GM19395 (cell line): ENCODE measurements around the gene KLF1.
"Not testable (repeated sequence)": the region's sequence is repeated elsewhere in the genome, so short reads cannot be mapped to it uniquely, and the experiment has no call there.

Experiments
- ATAC-seq: cut with Tn5 transposase; IDR thresholded peaks from one replicate; pipeline ENCODE4 v1.9.1; 2021; ENCODE audit warnings: mild to moderate bottlenecking, moderate library complexity; ENCODE audit not compliant: unreplicated experiment

KLF1 gene

GRCh38 chr19:12891553-12892021 is 4.6 kb upstream of the KLF1 start:
- ATAC-seq, result no peak

- peak; percentile 91 for ATAC-seq
Observed at GRCh38 chr19:12890787-12891552, 4.0 kb upstream of the KLF1 start, which contains the start of gene GCDH. GCDH (plus strand) TSS chr19:12891160; CDS start chr19:12891305, 145 bp downstream.

DNA sequence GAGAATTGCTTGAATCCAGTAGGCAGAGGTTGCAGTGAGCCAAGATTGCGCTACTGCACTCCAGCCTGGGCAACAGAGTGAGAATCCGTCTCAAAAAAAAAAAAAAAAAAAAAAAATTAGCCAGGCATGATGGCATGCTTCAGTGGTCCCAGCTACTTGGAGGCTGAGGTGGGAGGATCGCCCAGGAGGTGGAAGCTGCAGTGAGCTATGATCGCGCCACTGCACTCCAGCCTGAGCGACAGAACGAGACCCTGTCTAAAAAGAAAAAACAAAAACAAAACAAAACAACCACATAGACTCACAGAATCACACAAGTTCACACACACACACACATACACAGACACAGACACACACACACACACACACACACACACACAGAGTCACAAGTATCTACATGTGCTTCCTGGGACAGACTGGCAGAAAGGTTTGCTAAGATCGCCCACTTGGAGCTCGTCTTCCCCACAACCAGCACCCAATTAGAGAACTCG is 3.3 kb upstream of the KLF1 start:
- ATAC-seq, result not testable (repeated sequence)

DNA sequence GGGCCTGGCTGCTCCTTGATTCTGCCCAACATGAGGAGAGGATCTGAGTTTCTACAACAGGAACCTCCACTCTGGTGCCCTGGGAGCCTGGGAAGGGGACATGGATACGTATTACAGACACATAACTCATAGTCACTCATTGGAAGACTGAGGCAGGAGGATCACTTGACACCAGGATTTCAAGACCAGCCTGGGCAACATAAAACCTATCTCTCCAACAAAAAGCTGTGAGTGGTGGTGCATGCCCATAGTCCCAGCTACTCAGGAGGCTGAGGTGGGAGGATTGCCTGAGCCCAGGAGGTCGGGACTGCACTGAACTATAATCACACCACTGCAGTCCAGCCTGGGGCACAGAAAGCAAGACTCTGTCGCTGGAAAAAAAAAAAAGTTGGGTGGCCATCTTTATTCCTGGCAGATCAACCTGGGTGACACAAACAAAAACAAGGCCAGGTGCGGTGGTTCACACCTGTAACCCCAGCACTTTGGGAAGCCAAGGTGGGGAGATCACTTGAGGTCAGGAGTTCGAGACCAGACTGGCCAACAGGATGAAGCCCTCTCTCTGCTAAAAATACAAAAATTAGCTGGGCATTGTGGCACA is 1.1 kb upstream of the KLF1 start:
- no peak for ATAC-seq

DNA sequence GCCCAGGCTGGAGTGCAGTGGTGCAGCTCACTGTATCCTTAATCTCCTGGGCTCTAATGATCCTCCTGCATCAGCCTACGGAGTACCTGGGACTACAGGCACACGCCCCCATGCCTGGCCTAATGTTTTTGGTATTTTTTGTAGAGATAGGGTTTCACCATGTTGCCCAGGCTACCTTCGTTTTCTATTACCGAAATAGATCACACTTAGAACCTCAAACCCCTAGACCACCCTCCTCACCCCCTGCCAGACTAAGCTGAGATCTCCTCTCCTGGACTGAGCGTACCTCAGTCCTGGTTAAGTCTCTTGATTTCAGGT is 391 bp downstream of the KLF1 start:
- ATAC-seq, result no peak

- ATAC-seq, result no peak
Observed at GRCh38 chr19:12885749-12886650, 1.0 kb downstream of the KLF1 start.

DNA sequence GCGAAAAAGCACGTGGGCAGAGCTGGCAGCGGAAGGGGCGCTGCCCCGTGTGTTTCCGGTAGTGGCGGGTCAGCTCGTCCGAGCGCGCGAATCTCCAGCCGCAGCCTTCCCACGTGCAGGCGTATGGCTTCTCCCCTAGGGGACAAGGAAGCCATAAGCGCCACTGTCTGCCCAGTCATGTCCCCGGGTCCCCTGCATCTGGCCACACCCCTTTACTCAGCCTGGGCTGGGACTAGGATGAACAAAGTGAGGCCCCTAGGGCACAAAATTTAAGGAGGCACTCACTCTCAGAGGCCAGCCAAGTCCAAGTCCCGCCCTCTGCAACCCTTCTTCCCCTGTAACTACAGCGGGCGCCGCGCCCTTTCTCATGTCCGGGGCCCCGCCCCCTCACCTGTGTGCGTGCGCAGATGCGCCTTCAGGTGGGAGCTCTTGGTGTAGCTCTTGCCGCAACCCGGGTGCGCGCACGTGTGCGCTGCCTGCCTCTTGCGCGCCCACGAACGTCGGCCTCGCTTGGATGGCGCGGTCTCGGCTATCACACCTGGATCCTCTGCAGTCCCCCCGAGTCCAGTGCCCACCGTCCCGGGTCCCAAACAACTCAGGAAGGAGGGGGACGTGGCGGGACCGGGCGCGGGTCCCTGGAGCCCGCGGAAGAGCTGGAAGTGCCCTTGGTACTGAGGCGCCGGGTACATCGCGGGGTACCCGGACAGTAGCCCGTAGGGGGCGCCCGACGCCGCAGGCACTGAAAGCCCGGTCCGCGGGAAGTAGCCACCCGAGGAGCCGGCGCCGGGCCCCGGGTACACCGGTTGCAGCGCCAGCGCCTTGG is 1.9 kb downstream of the KLF1 start:
- ATAC-seq, result no peak

- ATAC-seq, result no peak
Observed at GRCh38 chr19:12884627-12884925, 2.4 kb downstream of the KLF1 start.

GRCh38 chr19:12884202-12884601 is 2.8 kb downstream of the KLF1 start:
- no peak for ATAC-seq

DNA sequence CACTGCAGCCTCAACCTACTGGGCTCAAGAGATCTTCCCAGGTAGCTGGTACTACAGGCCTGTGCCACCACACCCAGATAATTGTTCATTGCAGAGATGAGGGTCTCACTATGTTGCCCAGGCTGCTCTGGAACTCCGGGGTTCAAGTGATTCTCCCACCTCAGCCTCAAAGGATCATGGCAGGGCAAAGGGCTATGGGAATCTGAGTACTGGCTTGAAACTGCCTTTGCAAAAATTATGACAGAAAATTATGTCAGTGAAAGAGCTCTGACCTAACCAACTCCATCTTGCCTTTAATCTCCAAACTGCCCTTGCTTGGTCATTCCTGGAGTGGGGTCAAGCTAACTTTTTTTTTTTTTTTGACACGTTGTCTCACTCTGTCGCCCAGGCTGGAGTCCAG is 4.4 kb downstream of the KLF1 start:
- ATAC-seq, result no peak

GRCh38 chr19:12881172-12881808 is 5.7 kb downstream of the KLF1 start, which contains the start of gene DNASE2:
DNASE2 (minus strand) TSS chr19:12881449; CDS start chr19:12881375, 74 bp downstream.
- ATAC-seq, result peak; percentile 83

- peak; percentile 16 for ATAC-seq
Observed at GRCh38 chr19:12880551-12881171, 6.3 kb downstream of the KLF1 start.

- ATAC-seq, result no peak
Observed at GRCh38 chr19:12875086-12875485, 11.9 kb downstream of the KLF1 start.

DNA sequence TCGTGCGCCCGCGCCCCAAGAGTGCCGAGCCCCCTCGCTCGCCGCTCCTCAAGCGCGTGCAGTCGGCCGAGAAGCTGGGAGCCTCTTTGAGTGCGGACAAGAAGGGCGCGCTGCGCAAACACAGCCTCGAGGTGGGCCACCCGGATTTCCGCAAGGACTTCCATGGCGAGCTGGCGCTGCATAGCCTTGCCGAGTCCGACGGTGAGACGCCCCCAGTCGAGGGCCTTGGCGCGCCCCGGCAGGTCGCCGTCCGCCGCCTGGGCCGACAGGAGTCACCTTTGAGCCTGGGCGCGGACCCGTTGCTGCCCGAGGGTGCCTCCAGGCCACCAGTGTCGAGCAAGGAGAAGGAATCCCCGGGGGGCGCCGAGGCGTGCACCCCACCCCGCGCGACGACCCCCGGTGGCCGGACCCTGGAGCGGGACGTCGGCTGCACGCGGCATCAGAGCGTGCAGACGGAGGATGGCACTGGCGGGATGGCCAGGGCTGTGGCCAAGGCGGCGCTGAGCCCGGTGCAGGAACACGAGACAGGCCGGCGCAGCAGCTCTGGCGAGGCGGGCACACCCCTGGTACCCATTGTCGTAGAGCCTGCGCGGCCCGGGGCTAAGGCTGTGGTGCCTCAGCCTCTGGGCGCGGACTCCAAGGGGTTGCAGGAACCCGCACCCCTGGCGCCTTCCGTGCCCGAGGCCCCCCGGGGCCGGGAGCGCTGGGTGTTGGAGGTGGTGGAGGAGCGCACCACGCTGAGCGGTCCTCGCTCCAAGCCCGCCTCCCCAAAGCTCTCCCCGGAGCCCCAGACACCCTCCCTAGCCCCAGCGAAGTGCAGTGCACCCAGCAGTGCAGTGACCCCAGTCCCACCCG is 12.9 kb downstream of the KLF1 start:
- ATAC-seq, result no peak

- ATAC-seq, result no peak
Observed at GRCh38 chr19:12872941-12873890, 13.8 kb downstream of the KLF1 start.

DNA sequence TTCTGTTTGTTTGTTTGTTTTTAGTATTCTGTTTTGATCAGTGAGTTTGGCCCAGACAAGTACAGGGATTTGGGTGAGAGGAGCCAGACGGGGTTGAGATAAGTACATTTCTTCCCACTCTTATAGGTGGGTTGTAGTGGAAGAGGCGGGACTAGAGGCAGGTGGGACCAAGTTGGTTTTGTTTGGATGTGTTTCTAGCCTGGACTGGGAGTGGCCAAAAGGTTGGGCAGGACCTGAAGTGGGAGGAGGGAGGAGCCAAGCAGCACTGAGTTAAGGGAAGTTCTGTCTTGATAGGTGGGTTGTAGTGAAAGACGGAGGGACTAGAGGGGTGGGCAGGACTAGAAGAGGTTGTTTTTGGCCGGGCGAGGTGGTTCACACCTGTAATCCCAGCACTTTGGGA is 14.7 kb downstream of the KLF1 start:
- ATAC-seq, result no peak

GRCh38 chr19:12871681-12872080 is 15.3 kb downstream of the KLF1 start:
- ATAC-seq, result no peak
